ENCODE measurements around the gene BRIP1.
A peak's percentile ranks its signal among the peaks of the same experiment; 100 is the strongest.
"Not testable (repeated sequence)": the region's sequence is repeated elsewhere in the genome, so short reads cannot be mapped to it uniquely, and the experiment has no call there.

Gene BRIP1

DNA sequence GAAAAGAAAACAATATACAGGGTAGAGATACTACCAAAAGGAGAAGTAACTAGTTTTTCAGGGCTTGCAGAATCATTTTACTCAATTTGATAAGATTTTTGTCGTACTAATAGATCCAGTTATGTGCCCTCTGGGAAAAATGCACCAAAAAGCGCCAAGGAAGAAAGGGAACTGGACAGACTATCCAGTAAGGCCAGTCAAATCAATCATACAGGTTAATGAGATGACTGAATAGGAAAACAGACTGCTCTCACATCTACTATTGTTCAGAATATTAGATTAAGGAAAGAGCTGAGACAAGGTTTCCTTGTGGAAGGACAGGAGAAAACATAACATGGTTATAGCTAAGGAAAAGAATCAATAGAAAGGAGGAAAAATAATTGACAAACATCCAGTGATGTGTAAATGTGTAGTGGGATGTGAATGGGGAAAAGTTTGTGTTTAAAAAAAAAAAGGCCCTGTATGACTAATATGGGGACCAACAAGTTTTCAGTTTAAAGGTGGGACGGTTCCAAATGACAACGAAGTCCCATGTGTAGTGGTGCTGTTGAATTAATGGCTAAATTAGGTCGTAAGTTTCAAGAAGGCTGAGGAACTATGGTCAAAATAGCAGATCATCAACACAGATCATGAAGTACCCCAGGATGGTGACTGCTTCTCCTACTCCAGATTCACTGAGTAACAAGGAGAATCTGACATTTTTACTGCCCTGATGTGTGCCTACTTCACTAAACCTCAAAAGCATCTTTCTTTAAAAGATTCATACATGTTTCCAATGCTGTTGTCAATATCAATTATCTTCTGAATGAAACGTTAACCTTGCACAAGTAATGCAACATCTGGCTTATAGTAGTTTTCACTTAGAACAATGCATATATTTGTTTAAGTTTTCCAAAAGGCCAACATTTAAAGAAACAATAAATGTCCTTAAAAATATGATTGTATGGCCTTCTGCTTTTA is 40.7 kb downstream of the BRIP1 start:
- H3K4me3 ChIP-seq (ENCODE audit: control insufficient read depth, low read depth, low read length): no peak overlapping the region
- TF ChIP-seq CTCF (conservative IDR thresholded peaks at IDR 0.05; ENCODE audit: control insufficient read depth, insufficient read depth, low read depth, low read length): no peak

GRCh38 chr17:61821655-61822054 is 41.7 kb downstream of the BRIP1 start:
- no peak for DNase-seq (ENCODE audit: low read depth)
- TF ChIP-seq CTCF (conservative IDR thresholded peaks at IDR 0.05; ENCODE audit: control insufficient read depth, insufficient read depth, low read depth, low read length): no peak
- no peak overlapping the region for H3K4me3 ChIP-seq (ENCODE audit: control insufficient read depth, low read depth, low read length)

More for the DNA sequence above, 40.7 kb downstream of the BRIP1 start:
- no peak for DNase-seq (ENCODE audit: low read depth)

DNA sequence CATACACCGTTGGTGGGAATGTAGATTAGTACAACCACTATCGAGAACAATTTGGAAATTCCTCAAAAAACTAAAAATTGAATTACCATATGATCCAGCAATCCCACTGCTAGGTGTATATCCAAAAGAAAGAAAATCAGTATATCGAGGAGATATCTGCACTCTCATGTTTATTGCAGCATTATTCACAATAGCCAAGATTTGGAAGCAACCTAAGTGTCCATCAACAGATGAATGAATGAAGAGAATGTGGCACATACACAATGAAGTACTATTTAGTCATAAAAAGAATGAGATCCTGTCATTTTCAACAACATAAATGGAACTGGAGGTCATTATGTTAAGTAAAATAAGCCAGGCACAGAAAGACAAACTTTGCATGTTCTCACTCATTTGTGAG is 44.1 kb downstream of the BRIP1 start:
- not testable (repeated sequence) for H3K4me3 ChIP-seq (ENCODE audit: control insufficient read depth, low read depth, low read length); DNase-seq (ENCODE audit: low read depth)

DNA sequence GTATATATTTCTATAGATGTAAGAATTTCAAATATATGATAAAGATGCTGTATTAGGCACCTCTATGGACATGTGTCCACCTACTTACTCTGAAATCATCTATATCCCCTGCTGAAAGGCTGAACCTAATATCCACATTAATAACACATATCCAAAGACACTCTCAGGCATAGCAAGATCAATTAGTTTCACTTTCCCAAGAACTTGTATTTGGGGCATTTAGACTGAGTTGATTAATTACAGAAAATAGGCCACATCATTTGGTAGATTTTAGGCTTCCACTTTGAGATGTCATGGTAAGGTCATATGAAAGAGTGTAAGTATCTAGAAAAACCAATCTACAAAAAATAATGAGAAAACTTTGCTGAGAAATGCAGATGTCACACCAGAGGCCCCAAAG is 45.1 kb downstream of the BRIP1 start:
- TF ChIP-seq CTCF (conservative IDR thresholded peaks at IDR 0.05; ENCODE audit: control insufficient read depth, insufficient read depth, low read depth, low read length): no peak
- no peak for DNase-seq (ENCODE audit: low read depth)
- no peak overlapping the region for H3K4me3 ChIP-seq (ENCODE audit: control insufficient read depth, low read depth, low read length)

GRCh38 chr17:61817452-61817851 is 45.9 kb downstream of the BRIP1 start:
- no peak for DNase-seq (ENCODE audit: low read depth)
- no peak overlapping the region for H3K4me3 ChIP-seq (ENCODE audit: control insufficient read depth, low read depth, low read length)
- TF ChIP-seq CTCF (conservative IDR thresholded peaks at IDR 0.05; ENCODE audit: control insufficient read depth, insufficient read depth, low read depth, low read length): no peak

GRCh38 chr17:61816538-61816937 is 46.8 kb downstream of the BRIP1 start:
- no peak for TF ChIP-seq CTCF (conservative IDR thresholded peaks at IDR 0.05; ENCODE audit: control insufficient read depth, insufficient read depth, low read depth, low read length)
- peak; percentile 17 for DNase-seq (ENCODE audit: low read depth)
- H3K4me3 ChIP-seq (ENCODE audit: control insufficient read depth, low read depth, low read length): no peak overlapping the region

DNA sequence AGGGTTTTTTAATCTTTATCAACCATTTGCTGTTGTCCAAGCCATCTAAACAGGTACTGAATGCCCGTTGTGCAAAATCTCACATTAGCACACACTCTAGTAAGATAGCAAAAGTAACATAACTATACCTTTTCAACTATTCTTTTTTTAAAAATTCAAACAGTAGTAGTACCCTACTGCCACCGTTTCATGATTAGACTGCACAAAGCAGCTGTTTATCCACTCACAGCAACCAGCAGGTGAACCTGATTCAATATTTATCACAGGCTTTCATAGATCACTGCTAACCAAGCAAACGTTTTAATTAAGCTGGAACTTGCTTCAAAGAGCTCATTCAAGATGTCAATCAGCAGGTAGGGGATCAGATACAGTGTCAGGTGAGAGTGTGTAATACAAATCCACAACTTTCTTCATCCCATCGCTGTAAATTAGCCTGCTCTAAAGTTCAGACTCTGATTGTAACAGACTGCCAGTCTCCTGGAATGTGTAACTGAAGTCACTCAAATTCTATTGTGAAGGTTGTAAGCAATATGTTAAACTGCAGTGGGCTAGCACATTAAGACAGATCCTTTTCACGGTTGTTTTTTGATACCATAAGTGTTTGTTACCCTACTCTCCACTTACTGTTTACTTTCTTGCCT is 47.3 kb downstream of the BRIP1 start:
- no peak for TF ChIP-seq CTCF (conservative IDR thresholded peaks at IDR 0.05; ENCODE audit: control insufficient read depth, insufficient read depth, low read depth, low read length)
- no peak overlapping the region for H3K4me3 ChIP-seq (ENCODE audit: control insufficient read depth, low read depth, low read length)
- DNase-seq (ENCODE audit: low read depth): no peak

Measured in fibroblast of mammary gland (primary cell).